NCI-H2081 treated with DMSO at 0.1 percent for 48 hours (cell line): ENCODE data around the gene ARL8B.
"Not testable (repeated sequence)": the region's sequence is repeated elsewhere in the genome, so short reads cannot be mapped to it uniquely, and the experiment has no call there.

Experiments used
- DNase-seq: peaks from one replicate; lab custom pipeline; 2025; lab: John Stamatoyannopoulos, UW

ARL8B gene

GRCh38 chr3:5147152-5147551, 25.1 kb downstream of the ARL8B start:
- not testable (repeated sequence) for DNase-seq

GRCh38 chr3:5149306-5149880, 27.3 kb downstream of the ARL8B start:
- no peak for DNase-seq

GRCh38 chr3:5151586-5151985, 29.5 kb downstream of the ARL8B start:
- no peak for DNase-seq

- no peak for DNase-seq
Observed at GRCh38 chr3:5153074-5153473, 31.0 kb downstream of the ARL8B start.

- DNase-seq, result no peak
Observed at GRCh38 chr3:5155241-5155640, 33.1 kb downstream of the ARL8B start.

GRCh38 chr3:5160321-5160720, 38.2 kb downstream of the ARL8B start:
- no peak for DNase-seq

- no peak for DNase-seq
Observed at GRCh38 chr3:5160940-5161858, 39.1 kb downstream of the ARL8B start.

- DNase-seq, result no peak
Observed at GRCh38 chr3:5162102-5162501, 40.0 kb downstream of the ARL8B start.

- no peak for DNase-seq
Observed at GRCh38 chr3:5165698-5166097, 43.6 kb downstream of the ARL8B start.

GRCh38 chr3:5166846-5167245, 44.8 kb downstream of the ARL8B start:
- DNase-seq, result no peak

- no peak for DNase-seq
Observed at GRCh38 chr3:5168110-5168509, 46.0 kb downstream of the ARL8B start.

- DNase-seq, result no peak
Observed at GRCh38 chr3:5169807-5170206, 47.7 kb downstream of the ARL8B start.

- DNase-seq, result no peak
Observed at GRCh38 chr3:5170975-5171374, 48.9 kb downstream of the ARL8B start.

GRCh38 chr3:5172018-5172417, 49.9 kb downstream of the ARL8B start:
- no peak for DNase-seq

- not testable (repeated sequence) for DNase-seq
Observed at GRCh38 chr3:5179036-5179435, 56.9 kb downstream of the ARL8B start.

- no peak for DNase-seq
Observed at GRCh38 chr3:5181469-5182141, 59.5 kb downstream of the ARL8B start.

- not testable (repeated sequence) for DNase-seq
Observed at GRCh38 chr3:5183714-5184113, 61.6 kb downstream of the ARL8B start.

- DNase-seq, result no peak
Observed at GRCh38 chr3:5184499-5184898, 62.4 kb downstream of the ARL8B start.

- no peak for DNase-seq
Observed at GRCh38 chr3:5185093-5185673, 63.1 kb downstream of the ARL8B start.

GRCh38 chr3:5186089-5186857, 64.2 kb downstream of the ARL8B start:
- DNase-seq, result no peak

GRCh38 chr3:5186858-5187155, 64.7 kb downstream of the ARL8B start:
- DNase-seq, result no peak
